Measurements from ENCODE around the gene WDR46.
"Not testable (repeated sequence)": the region's sequence is repeated elsewhere in the genome, so short reads cannot be mapped to it uniquely, and the experiment has no call there.

Gene WDR46

DNA sequence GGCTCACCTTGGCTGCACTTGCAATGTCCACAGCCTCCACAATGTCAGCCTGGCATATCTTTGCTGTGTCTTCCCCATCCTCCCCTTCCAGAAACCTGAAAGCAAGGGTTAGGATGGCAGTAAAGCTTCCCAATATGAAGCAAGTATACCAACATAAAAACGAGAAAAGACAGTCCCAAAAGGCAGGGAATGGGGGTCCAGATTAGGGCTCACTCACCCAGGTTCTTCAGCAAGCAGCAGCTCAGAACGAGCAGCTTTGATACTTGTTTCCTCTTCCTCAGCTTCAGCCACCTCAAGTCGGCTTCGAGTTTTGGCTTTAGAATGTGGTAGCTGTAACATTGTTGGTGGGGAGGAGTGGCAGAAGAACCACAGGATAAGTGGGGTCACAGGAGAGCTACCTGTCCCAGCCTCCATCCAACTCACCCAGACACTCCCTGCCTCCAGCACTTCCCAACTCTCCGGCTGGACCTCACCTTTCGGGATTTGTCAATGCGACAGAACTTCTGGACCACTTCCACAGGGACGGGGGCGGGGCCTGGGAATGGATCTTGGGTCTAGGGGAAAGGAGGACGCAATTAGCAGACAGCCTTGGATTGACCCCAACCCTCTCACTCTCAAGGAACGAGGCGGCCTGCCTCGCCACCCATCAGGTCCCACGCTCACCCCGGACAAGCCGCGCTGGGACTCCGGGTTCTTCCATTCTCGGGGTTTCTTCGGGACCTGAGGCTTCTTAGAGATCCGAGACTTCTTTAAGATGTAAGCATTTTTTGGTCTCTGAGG, 708 bp downstream of the WDR46 start:
- DNase-seq (ENCODE audit: low read depth) = no peak

DNA sequence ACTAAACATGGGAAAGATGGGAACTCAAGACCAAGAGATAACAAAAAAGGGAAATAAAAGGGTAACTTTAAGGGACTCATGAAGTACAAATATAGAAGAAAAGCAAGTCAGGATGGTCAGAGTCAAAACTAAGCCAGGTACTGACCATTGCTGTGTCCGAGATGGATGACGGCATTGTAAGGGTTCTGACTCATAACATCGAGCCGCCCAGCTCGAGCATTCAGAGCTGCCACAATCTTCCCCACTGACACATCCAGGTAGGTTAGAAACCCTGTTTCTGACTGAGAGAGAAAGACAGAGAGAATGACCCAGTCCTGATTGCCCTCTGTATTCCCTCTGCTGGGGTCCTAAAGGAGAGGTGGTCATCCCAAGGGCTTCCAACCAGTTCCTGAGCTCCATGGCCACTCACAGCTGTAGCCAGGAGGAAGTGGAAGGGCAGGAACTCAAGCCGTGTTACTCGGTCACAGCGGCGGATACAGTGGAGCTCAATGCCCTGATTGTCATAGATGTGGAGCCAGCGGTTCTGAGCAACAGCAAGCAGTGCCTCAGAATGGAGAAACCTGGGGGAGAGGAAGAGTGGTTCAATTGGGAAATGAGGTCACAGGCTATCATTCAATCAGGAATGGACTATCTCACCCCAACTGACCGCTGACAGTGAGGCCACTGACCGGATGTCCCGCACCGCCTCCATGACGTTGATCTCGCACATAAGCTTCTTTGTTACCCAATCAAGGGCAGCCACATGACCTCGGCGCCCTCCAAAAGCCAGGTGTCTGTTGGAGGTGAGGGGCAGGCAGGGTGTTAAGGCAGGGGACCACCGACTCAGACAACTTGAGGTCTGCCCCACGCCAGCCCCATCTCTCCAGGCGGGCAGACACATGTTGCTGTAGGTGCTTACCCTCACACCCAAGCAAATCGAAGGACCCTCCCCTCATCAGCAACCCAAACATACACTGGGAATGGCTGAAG, 1.8 kb downstream of the WDR46 start:
- DNase-seq (ENCODE audit: low read depth) = no peak

DNA sequence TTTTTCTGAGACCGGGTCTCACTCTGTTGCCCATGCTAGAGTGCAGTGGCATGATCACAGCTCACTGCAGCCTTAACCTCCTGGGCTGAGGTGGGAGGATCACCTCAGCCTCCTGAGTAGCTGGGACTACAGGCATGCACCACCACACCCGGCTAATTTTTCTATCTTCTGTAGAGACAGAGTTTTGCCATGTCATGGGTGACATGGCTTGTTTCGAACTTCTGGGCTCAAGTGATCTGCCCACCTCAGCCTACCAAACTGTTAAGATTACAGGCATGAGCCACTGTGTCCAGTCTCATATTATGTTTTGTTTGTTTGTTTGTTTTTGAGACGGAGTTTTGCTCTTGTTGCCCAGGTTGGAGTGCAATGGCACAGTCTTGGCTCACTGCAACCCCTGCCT, 3.8 kb downstream of the WDR46 start:
- not testable (repeated sequence) for DNase-seq (ENCODE audit: low read depth)

DNA sequence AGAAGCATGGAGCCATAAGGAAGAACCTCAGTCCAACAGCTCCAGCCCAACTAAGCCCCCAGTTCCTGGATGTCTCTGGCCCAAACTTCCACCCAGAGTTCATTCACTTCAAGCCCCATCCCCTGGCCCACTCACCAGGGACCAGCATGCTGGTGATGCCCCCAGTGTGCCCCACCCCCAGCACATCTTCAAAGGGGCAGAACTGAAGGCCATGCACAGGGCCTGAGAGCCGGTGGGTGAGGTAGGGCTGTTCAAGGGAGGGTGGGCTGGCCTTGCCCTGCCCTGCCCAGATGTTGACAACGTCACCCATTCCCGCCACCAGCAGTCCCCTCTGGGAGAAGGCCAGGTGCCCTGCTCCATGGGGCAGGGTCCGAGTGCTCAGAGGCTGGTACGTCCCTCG, 8.5 kb downstream of the WDR46 start:
- DNase-seq (ENCODE audit: low read depth) = no peak

DNA sequence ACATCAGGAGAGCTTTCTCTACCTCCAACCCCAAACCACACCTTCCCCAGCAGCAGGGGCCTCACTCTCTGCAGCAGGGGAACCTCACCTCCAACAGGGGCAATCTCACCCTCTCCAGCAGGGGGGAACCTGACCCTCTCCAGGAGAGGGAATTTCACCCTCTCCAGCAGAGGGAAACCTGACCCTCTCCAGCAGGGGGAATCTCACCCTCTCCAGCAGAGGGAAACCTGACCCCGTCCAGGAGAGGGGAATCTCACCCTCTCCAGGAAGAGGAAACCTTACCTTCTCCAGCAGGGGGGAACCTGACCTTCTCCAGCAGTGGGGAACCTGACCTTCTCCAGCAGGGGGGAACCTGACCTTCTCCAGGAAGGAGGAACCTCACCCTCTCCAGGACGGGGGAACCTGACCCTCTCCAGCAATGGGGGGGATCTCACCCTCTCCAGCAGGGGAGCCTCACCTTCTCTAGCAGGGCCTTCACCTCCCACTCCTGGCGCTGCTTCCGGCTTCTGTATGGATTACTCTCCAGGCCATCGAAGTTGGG, 9.0 kb downstream of the WDR46 start:
- no peak for DNase-seq (ENCODE audit: low read depth)

DNA sequence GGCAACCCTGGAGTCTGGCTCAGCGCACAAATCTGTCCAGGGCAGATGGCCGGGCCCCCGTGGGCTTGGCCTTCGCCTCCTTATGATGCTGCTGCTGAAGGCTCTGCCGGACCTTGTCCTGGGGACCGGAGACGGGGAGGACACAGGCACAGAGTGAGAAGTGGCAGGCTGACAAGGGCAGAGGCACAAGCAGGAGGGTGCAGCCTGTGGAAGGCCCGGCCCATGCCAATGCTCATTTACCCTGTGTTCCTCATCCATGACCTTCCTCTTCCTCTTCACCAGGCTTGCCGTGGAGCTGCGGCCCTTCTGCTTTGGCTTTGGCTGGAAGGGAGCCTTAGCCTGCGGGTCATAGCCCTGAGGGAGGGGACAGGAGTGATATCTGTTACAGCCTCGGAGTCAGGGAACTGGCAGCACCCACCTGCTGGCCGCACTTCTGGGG, 9.8 kb downstream of the WDR46 start:
- DNase-seq (ENCODE audit: low read depth) = no peak

DNA sequence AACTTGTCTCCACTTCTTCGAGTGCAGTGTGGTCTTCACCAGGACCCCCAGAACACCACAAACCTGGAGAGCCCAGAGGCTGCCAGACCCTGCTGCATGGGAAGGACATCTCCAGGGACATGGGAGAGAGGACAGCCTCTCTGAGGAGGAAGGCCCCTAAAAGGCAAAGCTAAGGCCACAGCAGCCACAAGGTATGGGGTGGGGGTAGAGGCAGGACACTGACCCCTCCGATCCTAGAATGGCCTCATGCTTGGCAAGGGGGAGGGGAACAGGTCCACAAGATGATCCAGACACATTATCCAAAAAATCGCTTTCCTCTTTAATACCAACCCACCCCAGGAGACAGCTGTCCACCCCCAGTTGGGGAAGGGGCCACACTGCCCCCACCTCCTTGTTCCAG, 10.2 kb downstream of the WDR46 start:
- DNase-seq (ENCODE audit: low read depth) = no peak

DNA sequence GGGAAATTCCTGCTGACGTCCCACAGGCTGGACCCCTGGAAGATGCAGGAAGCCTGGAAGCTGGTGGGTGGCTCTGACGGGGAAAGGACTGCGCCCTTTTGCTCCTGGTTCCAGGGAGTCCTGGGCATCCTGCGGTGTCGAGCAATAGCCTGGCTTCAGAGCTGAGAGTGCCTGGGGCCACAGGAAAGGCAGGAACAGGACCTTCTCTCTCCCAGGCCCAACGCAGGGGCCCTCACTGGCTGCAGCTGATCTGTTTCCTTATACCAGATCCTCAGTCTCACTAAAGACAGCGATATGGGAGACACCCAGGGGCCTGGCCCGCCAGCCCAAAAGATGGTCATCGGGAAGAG, 10.7 kb downstream of the WDR46 start:
- DNase-seq (ENCODE audit: low read depth) = no peak

DNA sequence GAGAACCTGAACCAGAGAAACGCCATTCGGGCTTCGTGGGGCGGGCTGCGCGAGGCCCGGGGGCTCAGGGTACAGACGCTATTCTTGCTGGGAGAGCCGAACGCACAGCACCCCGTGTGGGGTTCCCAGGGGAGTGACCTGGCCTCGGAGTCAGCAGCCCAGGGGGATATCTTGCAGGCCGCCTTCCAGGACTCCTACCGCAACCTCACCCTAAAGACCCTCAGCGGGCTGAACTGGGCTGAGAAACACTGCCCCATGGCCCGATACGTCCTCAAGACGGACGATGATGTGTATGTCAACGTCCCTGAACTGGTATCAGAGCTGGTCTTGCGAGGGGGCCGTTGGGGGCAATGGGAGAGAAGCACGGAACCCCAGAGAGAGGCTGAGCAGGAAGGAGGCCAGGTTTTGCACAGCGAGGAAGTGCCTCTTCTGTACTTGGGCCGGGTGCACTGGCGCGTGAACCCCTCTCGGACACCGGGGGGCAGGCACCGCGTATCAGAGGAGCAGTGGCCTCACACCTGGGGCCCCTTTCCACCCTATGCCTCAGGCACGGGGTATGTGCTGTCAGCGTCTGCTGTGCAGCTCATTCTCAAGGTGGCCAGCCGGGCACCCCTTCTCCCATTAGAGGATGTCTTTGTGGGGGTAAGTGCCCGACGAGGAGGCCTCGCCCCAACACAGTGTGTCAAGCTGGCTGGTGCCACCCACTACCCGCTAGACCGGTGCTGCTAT, 11.2 kb downstream of the WDR46 start:
- DNase-seq (ENCODE audit: low read depth) = no peak

DNA sequence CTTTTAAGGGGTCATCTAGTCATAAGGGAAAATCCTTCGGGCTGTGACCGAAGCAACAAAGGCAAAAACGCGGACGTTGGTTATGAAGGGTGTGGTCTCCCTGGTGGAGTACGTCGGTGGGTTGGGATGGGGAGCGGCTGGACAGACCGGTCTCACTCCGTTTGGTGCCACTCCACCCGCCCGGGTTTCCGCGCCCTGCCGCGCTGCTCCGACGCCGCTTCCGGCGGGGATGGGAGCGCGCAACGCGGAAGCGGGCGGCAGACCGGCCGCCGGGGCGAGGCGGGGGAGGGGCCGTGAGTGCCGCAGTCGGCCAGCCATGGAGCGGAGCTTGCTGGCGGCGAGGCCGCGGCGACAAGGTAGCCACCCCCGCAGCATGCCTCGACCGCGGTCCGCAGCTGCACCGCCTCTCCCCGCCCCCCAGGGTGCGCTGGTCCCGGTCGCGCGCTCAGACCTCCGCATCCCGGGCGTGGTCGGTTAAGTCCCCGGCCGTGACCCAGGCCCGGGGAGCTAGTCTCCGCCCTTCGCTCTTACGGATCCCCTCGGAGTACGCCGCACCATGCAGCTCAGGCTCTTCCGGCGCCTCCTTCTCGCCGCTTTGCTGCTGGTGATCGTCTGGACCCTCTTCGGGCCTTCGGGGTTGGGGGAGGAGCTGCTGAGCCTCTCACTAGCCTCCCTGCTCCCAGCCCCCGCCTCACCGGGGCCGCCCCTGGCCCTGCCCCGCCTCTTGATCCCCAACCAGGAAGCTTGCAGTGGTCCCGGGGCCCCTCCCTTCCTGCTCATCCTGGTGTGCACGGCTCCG, 12.0 kb downstream of the WDR46 start, which contains the start of gene B3GALT4:
Gene B3GALT4 (plus strand): TSS at position 260 of the 799 bp plus-strand sequence. CDS start 297 bp downstream, at position 557.
- DNase-seq (ENCODE audit: low read depth) = peak; percentile 60

DNA sequence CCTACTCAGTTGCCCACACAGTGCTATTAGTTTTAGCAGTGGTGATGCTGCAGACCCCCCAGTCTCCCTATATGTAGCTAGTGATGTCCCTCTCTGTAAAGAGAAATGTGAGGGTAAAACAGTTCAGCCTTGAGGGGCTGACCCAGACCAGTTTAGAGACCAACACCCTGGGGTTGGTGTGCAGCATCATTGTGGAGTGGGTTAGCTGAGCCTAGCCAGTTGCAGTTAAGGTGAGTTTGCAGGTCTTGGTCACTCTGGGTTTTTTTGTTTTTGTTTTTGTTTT, 12.5 kb downstream of the WDR46 start:
- no peak for DNase-seq (ENCODE audit: low read depth)

DNA sequence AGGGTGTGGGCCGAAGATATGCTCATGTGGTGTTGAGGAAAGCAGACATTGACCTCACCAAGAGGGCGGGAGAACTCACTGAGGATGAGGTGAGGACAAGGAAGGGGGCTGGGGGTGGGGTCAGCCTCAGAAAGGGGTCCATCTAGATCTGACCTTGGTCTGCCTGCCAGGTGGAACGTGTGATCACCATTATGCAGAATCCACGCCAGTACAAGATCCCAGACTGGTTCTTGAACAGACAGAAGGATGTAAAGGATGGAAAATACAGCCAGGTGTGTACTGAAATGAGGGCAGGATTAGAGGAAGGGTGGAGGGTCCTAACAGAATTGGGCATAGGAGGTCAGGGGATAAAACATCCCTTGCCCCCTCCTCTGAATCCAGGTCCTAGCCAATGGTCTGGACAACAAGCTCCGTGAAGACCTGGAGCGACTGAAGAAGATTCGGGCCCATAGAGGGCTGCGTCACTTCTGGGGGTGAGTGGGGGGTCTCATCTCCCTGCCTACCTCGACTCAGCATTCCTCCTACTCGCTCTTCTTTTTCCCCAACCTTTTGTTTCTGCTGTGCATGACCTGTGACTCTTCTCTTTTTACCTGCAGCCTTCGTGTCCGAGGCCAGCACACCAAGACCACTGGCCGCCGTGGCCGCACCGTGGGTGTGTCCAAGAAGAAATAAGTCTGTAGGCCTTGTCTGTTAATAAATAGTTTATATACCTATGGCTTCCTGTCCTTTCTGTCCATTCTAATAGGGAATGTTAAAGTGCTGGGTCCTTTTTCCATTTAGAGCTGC, 13.1 kb downstream of the WDR46 start:
- DNase-seq (ENCODE audit: low read depth) = not testable (repeated sequence)

DNA sequence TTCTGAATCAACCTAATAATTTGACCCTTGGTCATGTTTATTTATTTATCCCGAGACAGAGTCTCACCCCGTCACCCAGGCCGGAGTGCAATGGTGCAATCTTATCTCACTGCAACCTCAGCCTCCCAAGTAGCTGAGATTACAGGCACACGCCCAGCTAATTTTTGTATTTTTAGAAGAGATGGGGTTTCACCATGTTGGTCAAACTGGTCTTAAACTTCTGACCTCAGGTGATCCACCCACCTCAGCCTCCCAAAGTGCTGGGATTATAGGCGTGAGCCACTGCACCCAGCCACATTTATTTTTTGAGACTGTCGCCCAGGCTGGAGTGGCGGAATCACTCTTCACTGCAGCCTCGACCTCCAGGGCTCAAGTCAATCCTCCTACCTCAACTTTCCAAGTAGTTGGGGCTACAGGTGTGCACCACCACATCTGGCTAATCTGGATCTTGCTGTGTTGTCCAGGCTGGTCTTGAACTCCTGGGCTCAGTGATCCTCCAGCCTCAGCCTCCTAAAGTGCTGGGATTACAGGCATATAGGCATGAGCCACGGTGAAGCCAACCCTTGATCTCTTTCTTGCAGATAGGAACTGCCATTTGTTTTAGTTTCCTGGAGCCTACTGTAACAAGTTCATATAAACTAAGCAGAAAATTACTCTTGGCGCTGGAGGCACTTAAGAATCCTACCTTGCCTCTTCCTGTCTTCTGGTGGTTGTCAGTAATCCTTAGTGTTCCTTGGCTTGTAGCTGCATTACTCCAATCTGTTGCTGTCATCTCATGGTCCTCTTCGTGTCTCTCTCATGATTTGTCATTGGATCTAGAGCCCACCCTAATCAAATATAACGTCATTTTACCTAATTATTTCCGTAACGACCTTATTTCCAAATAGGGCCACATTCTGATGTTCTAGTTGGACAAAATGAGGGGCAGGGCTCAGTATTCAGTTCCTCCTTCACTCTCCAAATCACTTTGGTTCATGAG, 14.8 kb downstream of the WDR46 start:
- no peak for DNase-seq (ENCODE audit: low read depth)

DNA sequence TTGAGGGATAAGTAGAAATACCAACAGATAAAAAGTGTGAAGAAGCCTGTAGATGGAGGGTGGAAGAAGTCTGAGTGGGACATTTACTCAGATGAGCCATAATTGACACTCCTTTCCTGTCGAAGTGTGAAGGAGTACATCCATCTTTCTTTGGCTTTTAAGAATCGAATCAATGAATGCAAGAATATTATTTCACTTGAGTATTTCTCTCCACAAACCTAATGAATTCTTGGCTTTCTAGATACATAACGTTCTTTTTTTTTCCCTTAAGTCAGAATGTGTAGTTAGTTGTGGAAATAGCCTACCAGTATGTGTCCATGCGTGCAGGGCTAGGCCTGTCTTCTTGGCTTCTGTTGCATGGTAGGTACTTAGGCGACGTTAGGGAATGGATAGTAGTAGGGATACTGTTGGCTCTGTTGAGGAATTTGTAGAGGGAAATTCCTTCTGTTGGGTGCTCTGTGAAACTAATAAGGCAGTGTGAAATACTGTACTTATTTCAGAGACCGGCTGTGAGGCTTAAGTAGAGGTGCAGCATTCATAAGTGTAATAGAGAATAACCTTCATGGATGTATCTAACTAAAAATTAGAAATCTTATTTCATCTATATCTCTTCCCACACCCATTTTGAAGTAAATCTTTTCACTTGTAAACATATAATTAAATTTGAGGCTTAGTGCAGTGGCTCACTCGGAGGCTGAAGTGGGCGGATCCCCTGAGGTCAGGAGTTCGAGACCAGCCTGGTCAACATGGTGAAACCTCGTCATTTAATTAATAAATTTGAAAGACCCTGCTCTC, 15.7 kb downstream of the WDR46 start:
- DNase-seq (ENCODE audit: low read depth) = no peak

DNA sequence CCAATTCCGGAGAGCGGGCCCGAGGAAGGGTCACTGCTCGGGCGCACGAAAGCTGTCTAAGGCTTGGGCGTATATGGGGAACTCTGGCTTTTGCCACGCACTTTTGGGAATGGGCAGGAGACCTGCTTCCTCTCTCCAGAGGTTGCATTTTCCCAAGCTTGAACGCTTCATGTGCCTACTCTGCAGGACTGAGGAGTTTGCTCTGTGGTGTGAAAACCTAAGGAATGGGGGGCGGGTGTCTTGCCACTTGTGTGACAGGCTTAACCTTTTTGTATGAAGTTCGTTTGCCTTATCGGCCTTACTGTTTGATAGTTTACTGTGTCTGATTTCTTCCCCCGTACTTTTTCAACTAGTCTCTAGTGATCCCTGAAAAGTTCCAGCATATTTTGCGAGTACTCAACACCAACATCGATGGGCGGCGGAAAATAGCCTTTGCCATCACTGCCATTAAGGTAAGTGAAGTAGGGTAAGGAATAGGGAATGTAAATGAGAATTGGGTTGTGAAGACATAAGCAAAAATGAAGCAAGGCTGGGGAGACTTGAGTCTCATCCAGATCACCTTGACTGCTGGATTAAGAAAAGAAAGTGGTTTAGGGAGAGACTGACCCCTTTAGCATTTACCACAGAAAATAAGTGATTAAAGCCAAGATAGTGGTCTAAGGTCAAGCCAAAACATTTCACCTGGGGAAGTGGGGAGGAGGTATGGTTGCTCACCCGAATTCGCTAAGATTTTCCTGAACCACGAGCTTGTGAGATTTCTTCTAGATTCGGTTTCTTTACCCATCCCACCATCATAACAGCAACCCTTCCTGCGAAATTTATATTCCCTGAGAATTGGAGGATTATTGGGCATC, 16.5 kb downstream of the WDR46 start:
- no peak for DNase-seq (ENCODE audit: low read depth)

DNA sequence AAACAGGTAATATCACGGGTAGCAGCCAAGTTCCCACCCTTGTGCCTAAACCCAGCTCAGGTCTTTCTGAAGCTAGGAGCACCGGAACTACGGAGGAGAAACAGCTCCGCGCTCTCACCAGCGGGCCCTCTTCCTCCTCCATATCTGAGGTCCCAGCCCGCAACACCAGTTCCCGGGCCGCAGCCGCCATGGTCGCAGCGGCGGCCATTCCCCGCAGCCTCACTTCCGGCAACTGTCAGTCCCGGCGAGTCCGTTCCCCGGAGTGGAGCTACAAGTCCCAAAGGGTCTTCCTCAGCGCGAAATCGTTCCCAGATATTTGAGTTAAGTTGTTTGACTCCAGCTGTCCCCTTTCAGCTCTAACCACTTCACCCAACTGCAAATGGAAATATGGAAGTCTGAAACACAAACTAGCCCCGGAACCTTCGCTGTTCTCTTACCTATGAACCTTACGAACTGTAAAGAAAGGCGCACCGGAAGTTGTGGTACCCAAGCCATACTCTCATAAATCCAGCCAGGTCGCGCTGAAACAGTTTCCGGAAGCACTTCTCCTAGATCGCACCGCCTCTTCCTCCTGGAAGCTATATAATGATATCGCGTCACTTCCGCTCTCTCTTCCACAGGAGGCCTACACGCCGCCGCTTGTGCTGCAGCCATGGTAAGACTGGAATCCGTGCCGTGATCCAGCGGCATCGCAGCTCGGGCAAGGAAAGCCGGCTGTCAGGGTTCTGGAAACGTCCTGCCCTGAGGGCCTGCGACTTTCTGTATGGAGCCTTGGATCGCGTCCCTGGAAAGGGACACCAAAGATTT, 17.4 kb downstream of the WDR46 start, which contains the start of the genes RPS18 and VPS52:
Gene RPS18 (plus strand): TSS at position 608 of the 807 bp plus-strand sequence. CDS start 45 bp downstream, at position 653.
Gene VPS52 (minus strand): TSS at position 409 of the 807 bp plus-strand sequence. CDS start 201 bp downstream, at position 208.
- peak; percentile 90 for DNase-seq (ENCODE audit: low read depth)

DNA sequence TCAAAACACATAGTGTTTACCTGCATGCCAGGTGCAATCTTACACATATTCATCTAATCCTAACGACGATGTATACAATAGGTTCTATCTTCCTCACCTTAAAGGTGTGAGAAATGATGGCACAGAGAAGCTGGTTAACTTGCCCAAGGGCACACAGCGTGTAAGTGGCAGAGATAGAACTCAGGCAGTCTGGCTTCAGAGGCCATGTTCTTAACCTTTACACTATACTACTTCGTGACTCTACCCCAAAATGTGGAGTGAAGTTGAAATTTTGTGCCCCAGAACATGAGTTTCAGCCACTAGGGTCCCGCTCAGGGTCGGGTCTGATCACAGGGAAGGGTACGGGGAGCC, 17.9 kb downstream of the WDR46 start:
- DNase-seq (ENCODE audit: low read depth) = no peak

All from T-helper 22 cell (primary cell).